OCI-LY3 (cell line): ENCODE measurements around the gene PLCH2.

Source experiments
- H2AFZ ChIP-seq: fragments of 200-600, 300-600 bp; shearing (Covaris generic); 2 replicates; pipeline ENCODE4 v1.6.0; 2014; ENCODE audit warnings: antibody characterized with exemption, low read depth, low read length
- H3K27ac ChIP-seq: fragments of 200-600, 300-600 bp; sonication (generic); 2 replicates; pipeline ENCODE4 v1.5.1; 2014; ENCODE audit warnings: mild to moderate bottlenecking, low read length, moderate library complexity, mixed read lengths
- H3K27me3 ChIP-seq: fragments of 200-600, 300-600 bp; sonication (generic); 2 replicates; pipeline ENCODE4 v1.6.1; 2014; ENCODE audit warnings: low read depth, low read length, mixed read lengths
- H3K36me3 ChIP-seq: fragments of 200-600, 300-600 bp; sonication (generic); replicated peaks from 2 replicates; pipeline ENCODE3; 2014; ENCODE audit warnings: low read depth, low read length, mixed read lengths
- H3K4me1 ChIP-seq: fragments of 300-600, 200-600 bp; sonication (generic); 2 replicates; pipeline ENCODE4 v1.6.1; 2014; ENCODE audit warnings: low read length, mixed read lengths
- H3K4me2 ChIP-seq: fragments of 200-600, 300-600 bp; sonication (generic); 2 replicates; pipeline ENCODE4 v1.6.1; 2014; ENCODE audit warnings: low read length, mixed read lengths
- H3K4me3 ChIP-seq: fragments of 300-600, 200-600 bp; sonication (generic); 2 replicates; pipeline ENCODE4 v1.5.1; 2014; ENCODE audit warnings: antibody characterized with exemption, mild to moderate bottlenecking, low read length, moderate library complexity
- H3K79me2 ChIP-seq: fragments of 300-600, 200-600 bp; shearing (Covaris generic); 2 replicates; pipeline ENCODE4 v1.6.1; 2014; ENCODE audit warnings: mild to moderate bottlenecking, low read length, mixed read lengths
- H3K9ac ChIP-seq: fragments of 300-600, 200-600 bp; shearing (Covaris generic); 2 replicates; pipeline ENCODE4 v1.6.0; 2014; ENCODE audit warnings: mild to moderate bottlenecking, low read length, moderate library complexity
- H3K9me3 ChIP-seq: fragments of 200-600, 300-600 bp; shearing (Covaris generic); 2 replicates; pipeline ENCODE4 v1.6.1; 2014; ENCODE audit warnings: low read length, mixed read lengths; ENCODE audit not compliant: insufficient read depth
- H4K20me1 ChIP-seq: fragments of 200-600, 300-600 bp; sonication (generic); 2 replicates; pipeline ENCODE4 v1.6.1; 2016; ENCODE audit warnings: low read length, mixed read lengths; ENCODE audit not compliant: insufficient read depth
- CTCF ChIP-seq: fragments of 200-600, 300-600 bp; sonication (generic); IDR thresholded peaks from 2 replicates; pipeline ENCODE4 v1.5.1; 2014; ENCODE audit warnings: antibody characterized with exemption, low read length, low read depth
- EZH2phosphoT487 ChIP-seq: fragments of 200-600 bp; shearing (Covaris generic); IDR thresholded peaks from 2 replicates; pipeline ENCODE4 v1.6.1; 2018; ENCODE audit warnings: antibody characterized with exemption, mixed run types, low read depth

PLCH2 gene

GRCh38 chr1:2431518-2431917 is 44.6 kb upstream of the PLCH2 start:
- TF ChIP-seq CTCF = no peak
- no peak for TF ChIP-seq EZH2phosphoT487
- Histone ChIP-seq H3K9ac (no peak overlapping the region), H3K4me2 (no peak overlapping the region), H3K27me3 (no peaks in the 10 kb centered on the region), H3K27ac (no peak overlapping the region), H3K4me1 (no peaks in the 10 kb centered on the region), H3K79me2 (no peaks in the 10 kb centered on the region), H3K36me3 (no peaks in the 10 kb centered on the region), H3K4me3 (no peak overlapping the region), H3K9me3 (no peaks in the 10 kb centered on the region), H4K20me1 (no peaks in the 10 kb centered on the region), H2AFZ (no peak overlapping the region)

- Histone ChIP-seq H3K36me3 (no peaks in the 10 kb centered on the region), H3K27ac (no peak overlapping the region), H3K9ac (no peak overlapping the region), H3K9me3 (no peaks in the 10 kb centered on the region), H2AFZ (no peak overlapping the region), H3K79me2 (no peaks in the 10 kb centered on the region), H3K27me3 (no peaks in the 10 kb centered on the region), H3K4me2 (no peak overlapping the region), H3K4me1 (no peaks in the 10 kb centered on the region), H4K20me1 (no peaks in the 10 kb centered on the region), H3K4me3 (no peak overlapping the region)
- TF ChIP-seq EZH2phosphoT487 (no peak), CTCF (no peak)
Measured at GRCh38 chr1:2432441-2432844, 43.6 kb upstream of the PLCH2 start.

DNA sequence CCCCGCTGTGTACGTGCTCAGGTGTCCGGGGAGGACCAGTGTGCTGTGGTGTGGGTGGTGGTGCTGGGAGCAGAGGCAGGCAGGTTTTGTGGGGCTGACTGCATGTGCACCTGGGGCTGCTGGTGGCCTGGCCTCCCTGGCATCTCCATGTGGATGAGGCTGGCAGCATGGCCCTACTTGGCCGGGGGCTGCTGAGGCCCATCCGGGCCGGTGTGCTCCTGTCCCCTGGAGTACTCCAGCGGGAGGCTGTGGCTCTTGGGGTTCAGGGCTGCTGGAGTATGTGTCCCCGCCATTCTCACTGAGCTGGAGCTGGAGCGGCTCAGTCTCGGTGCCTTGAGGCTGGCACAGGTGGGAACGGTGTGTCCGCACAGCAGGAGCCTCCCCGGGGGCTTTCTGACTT is 42.9 kb upstream of the PLCH2 start:
- TF ChIP-seq CTCF (no peak), EZH2phosphoT487 (no peak)
- H3K27me3 ChIP-seq = no peaks in the 10 kb centered on the region
- H3K4me2 ChIP-seq = no peak overlapping the region
- H3K79me2 ChIP-seq = no peaks in the 10 kb centered on the region
- H4K20me1 ChIP-seq = no peaks in the 10 kb centered on the region
- no peaks in the 10 kb centered on the region for H3K4me1 ChIP-seq
- H3K4me3 ChIP-seq = no peak overlapping the region
- H3K36me3 ChIP-seq = no peaks in the 10 kb centered on the region
- no peak overlapping the region for H3K27ac ChIP-seq
- no peak overlapping the region for H3K9ac ChIP-seq
- H3K9me3 ChIP-seq = no peaks in the 10 kb centered on the region
- no peak overlapping the region for H2AFZ ChIP-seq

DNA sequence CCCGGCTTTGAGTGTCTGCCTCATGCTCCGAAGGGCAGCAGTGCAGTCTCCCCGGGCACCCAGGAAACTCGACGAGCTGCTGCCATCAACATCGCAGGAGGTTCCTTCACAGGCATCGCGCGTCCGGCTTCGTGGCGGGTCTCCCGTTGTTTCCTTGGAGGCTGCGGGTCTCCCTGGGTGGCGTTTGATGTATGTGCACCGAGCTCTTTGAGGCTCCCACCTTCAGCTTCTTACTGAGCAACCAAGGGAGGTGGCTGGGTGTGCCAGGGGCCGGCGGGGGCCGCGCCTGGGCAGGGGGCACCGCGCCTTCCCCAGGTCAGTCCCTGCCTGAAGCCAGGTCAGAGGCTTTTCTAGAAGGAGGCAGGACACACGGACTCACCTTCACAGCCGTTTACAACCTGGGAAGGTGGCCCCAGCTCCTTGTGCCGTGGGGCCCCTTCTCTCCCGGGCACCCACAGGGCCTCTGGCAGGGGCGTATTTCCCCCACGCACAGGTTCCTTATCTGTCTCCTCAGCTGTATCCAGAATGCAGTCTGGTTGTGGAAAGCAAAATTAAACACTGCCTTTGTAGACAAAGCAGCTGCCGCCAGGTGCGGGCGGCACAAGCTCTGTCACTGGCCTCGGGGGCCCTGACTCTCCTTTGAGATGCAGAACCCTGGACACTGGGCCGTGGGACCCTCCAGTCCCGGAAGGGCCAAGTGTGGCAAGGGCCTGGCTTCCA is 42.0 kb upstream of the PLCH2 start:
- Histone ChIP-seq H3K27me3 (no peaks in the 10 kb centered on the region), H2AFZ (no peak overlapping the region), H3K4me2 (no peak overlapping the region), H3K27ac (no peak overlapping the region), H3K79me2 (no peaks in the 10 kb centered on the region), H3K4me3 (no peak overlapping the region), H3K4me1 (peaks cover 6% of the 10 kb centered on the region; the same call in 1 of the 2 replicates), H3K9me3 (no peaks in the 10 kb centered on the region), H3K36me3 (no peaks in the 10 kb centered on the region), H3K9ac (no peak overlapping the region), H4K20me1 (no peaks in the 10 kb centered on the region)
- no peak for TF ChIP-seq EZH2phosphoT487
- no peak for TF ChIP-seq CTCF
